Measurements from ENCODE around the gene ZNF787.
A peak's percentile ranks its signal among the peaks of the same experiment; 100 is the strongest.

The ZNF787 gene

DNA sequence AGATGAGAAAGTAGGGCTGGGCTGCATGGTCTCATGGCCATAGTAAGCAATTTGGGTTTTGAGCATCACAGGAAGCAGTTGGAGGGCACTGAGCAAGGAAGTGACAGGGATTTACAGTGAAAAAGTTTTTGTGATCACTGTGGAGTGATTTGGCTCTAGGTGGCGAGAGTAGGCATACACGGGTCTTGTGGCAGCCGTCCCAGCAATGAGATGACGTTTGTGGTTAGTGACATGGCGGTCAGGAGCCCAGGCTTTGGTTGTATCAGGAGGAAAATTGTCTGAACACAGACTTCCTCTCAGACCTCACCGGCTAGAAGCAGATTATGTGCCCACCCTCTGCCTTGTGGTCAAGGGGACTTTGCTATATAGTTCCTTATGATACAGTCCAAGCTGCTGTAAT, 23.3 kb upstream of the ZNF787 start:
- DNase-seq (ENCODE audit: low read depth in 3 of 3), result no peak

DNA sequence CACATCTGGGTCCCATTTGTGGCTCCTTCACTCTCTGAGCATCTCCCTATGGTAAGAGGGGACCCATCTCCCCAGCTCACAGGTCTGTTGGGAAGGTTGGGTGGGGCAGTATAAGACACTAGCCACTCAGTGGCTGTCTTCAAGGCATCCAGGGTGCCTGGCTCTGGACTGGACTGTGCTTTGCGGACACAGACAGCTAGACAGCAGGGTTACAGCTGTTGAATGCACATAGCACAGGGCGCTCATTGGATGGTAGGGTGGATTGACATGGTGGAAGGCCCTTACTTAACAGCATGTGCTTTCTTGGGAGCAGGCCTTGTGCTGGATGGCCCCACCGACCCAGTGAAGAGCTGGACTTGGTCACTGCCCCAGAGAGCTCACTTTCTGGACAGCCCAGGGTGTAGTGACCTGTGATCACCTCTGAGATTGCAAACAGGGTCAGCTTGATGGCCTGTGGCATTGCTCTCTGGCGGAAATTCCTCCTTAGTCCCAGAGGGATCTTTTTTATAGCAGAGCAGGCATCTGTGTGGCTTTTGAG, 21.9 kb upstream of the ZNF787 start:
- no peak for DNase-seq (ENCODE audit: low read depth in 3 of 3)

DNA sequence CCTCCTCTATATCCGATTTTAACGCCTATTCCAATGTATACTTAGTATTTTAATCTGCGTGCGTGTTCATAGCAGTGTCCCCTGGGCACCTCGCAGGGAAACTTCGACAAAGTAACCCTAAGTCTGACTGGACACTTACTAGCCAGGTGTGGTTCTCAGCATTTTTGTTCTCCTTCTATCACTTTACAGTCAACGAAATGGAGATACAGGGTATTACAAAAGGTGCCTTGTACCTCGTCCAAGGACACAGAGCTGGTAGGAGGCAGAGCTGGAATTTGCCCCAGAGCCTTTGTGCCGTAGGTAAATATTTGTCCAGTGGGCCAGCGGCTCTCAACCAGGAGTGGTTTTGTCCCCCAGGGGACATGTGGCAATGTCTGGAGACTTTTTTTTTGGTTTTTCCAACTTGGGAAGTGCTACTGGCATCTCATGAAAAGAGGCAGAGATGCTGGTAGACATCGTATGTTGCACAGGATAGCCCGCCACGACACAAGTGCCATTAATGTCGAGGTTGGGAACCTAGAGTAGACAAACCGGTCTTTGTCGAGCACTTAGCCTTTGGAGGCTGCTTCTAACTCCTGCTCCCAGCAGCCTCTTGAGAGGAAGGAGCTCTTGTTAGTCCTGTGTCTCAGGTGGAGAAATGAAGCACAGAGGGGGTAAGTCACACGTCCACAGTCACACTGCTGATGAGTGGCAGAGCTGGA, 21.1 kb upstream of the ZNF787 start:
- DNase-seq (ENCODE audit: low read depth in 3 of 3), result no peak

DNA sequence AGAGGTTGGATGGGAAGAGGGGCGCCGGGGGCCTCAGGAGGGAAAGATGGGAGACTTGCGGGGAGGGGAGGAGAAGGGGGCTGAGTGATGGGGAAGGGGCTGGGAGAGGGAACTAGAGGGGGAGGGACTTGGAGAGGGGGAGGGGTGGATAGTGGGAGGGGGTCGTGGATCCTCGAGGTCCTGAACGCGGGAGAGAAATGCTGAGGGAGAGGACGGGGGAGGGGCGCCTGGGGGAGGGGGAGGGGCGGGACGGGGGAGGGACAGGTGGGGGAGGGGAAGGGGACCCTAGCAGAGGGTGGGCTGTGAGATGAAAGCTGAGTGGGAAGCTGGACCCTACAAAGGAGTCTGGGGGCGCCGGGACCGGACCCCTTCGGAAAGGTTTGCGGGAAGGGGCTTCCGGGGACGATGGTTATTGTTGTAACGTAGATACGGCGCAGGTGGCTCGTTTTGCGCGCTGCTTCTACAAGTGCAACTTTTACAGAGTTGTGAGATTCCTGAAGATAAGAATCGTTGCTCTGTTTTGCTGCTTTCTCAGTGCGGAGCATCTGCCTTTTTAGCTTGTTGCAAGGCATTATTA, 20.4 kb upstream of the ZNF787 start:
- DNase-seq (ENCODE audit: low read depth in 3 of 3), result no peak

DNA sequence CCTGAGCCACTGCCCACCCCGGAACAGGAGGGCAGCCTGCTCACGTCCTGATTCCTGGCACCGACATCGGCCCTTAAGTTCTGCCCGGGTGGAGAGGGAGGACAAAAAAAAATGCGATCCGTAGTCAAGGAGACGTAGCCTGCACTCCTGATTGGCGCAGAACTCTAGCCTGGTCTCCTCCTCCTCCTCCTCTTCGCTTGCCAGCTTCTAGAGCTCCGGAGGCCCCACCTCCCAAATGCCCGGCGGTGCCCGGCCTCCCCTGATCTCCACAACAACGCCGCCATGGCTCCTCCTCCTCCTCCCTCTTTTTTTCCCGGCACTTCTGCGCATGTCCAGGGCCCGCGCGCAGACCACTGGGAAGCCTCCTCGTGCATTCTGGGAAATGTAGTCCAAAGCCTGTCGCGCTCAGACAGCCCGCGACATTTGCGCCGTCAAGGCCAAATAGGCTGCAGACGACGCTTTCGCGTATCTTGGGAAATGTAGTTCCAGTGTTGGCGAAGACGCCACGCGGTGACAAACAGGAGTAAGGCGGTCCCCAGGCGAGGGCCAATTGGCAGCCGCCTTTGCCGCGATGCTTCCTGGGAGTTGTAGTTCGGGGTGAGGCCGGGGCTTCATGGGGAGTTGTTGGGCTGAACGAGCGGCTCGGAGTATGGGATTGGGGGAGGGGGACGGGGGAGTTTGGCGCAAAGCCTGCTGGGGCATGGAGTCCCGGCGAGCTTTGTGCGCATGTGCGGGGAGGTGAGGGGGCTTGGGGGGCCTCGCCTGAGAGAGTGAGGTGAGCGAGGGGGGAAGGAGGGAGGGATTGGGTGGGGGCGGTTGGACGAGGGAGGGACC, 19.7 kb upstream of the ZNF787 start, which contains the start of gene ZNF444:
Gene ZNF444, plus strand, starts transcription at position 705 of the 834 bp plus-strand sequence. CDS start 5,625 bp downstream, outside the sequence.
- DNase-seq (ENCODE audit: low read depth in 3 of 3), result peak; percentile 96 to 98 (median 98)

DNA sequence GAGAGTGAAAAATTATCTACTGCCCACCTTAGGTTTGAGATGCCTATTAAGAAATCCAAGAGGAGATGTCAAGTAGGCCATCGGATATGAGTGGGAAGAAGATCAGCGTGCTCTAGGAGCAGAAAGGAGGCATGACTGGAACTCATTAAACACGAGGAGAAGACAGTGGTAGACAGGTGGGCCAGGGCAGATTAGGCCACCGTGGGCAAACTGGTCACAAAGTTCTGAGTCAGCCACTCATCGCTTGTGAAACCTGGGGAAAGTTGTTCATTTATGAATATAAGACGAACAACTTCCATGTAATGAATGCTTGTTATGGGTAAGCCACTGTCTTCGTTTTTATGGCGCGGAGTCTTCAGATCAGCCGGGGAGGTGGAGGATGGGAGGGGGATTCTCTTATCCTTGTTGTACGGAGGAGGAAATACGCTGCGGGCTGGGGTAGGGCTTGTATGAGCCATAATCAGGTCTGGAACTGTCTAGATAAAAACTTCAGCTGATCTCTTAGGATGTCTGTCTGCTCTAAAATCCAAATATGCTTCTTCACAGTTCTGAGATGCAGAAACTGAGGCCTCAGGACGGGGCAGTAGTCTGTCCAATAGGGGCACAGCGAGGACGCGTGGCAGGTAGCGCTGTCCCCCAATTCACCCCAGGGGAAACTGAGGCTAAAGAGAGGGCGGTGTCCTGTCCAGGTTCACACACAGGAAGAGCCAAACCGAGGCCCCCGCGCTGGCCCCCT, 18.9 kb upstream of the ZNF787 start:
- no peak for DNase-seq (ENCODE audit: low read depth in 3 of 3)

DNA sequence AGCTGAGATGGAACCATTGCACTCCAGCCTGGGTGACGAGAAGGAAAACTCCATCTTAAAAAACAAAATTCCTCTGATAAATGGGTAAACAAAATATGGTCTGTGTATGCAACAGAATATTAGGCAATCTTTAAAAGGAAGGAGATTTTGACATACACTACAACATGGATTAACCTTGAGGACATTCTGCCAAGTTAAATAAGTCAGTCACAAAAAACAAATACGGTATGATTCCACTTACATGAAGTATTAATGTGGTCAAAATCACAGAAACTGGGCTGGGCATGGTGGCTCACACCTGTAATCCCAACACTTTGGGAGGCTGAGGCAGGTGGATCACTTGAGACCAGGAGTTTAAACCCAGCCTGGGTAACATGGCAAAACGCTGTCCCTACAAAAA, 17.0 kb upstream of the ZNF787 start:
- DNase-seq (ENCODE audit: low read depth in 3 of 3), result no peak

DNA sequence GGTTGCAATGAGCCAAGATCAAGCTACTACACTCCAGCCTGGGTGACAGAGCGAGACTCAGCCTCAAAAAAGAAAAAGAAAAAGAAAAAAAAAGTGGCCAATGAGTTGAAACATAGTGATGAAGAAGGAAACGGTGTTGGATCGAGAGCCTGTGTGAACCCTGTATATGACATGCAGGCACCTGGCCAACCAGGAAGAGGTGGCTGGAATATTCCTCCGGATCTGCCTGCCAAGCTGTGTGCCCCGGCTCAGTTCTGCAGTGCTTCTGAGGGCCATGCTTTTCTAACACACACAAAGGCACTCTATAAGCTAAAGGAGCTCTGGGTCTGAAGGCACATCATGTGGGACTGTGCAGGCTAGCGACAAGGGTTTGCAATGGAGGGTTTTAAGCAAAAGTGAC, 16.3 kb upstream of the ZNF787 start:
- DNase-seq (ENCODE audit: low read depth in 3 of 3), result no peak

DNA sequence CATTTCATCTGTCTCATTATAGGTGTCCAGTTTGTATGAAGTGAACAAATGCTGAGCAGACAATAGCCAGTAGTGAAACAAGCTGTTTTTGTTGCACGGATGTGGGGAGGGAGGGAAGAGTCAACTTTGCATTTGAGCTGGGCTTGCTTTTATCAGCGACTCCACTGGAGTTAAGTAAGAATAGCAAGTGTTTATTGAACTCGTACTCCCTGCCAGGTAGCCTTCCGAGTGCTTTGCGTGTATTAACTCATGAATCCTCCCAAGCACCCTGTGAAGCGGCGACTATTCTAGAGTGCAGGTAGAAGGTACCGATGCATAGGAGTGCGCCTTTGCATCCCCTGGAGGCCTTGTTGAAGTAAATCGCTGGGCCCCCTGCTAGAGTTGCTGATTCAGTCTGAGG, 15.3 kb upstream of the ZNF787 start:
- no peak for DNase-seq (ENCODE audit: low read depth in 3 of 3)

DNA sequence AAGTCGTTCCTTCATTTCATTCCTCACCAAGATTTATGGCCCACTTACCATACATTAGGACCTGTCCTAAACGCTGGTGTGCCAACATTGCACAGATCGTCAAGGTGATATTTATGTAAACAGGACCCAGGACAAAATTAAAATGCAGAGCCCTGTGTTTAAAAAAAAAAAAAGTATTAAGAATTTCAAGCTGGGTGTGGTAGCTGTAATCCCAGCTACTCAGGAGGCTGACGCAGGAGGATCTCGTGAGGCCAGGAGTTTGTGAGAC, 13.5 kb upstream of the ZNF787 start:
- DNase-seq (ENCODE audit: low read depth in 3 of 3), result no peak

DNA sequence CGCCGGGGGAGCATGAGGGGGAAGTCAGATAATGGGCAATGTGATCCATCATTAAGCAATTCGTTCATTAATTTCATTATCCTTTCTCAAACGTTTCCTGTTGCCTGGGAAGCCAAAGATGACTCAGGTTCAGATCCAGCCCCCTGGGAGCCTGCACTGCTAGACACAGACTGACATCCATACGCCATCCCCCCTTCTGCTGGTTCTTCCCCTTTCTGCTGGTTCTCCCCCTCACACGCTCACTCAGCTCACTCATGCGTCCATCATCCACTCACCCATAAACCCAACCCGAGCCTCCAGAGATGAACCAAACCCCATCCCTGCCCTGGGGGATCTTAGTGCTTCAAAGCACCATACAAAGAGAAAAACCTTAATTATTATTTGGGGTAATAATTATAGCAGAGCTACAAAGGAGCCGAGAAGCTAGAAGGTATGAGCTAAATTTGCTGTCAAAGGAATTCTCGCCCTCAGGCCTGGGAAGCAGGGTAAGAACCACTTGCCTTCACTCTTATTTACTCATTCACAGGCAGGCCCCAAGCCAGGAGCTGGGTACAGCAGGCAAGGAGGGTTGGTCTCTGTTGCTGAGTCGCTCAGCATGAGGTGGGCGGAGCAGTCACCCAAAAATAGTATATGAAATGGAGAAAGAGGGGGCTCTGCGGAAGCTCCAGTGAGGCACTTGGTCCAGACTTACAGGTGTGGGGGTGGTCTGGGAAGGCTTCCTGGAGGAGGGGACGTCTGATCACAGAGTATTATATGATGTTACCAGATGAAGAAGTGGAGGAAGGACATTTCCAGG, 13.0 kb upstream of the ZNF787 start:
- no peak for DNase-seq (ENCODE audit: low read depth in 3 of 3)

DNA sequence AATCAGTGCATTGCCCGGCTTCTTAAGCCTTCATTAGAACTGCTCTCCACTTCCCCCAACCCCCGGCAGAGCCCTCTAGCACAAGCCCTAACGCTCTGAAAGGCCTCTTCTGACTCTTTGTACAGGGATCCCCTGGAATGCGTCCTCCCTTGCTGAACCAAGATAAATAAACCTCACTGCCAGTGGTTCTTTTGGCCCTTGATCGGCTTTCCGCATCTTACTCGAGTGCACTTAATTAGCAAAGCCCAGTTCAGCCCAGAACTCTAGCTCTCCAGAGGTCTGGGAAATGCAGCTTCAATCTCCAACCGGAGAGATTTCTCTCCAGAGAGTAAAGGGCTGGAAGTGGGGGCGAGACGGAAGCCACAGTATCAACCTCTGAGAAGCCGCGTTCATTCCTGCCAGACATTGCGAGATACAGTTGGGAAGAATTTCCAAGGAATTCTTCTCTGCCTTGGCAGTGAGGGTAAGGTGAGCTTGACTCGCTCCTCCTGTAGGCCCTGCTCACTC, 11.3 kb upstream of the ZNF787 start:
- no peak for DNase-seq (ENCODE audit: low read depth in 3 of 3)

DNA sequence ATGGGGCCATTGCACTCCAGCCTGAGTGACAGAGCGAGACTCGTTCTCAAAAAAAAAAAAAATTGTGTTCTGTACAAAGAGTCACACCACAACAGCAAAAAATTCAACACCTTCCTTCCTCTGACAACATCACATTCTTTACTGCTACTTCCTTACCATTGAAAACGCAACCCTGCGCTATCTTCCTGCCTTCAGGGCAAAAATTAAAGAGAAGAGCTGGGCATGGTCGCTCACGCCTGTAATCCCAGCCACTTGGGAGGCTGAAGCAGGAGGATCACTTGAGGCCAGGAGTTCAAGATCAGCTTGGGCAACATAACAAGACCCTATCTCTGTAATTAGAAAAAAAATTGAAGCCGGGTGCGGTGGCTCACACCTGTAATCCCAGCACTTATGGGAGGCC, 10.6 kb upstream of the ZNF787 start:
- no peak for DNase-seq (ENCODE audit: low read depth in 3 of 3)

DNA sequence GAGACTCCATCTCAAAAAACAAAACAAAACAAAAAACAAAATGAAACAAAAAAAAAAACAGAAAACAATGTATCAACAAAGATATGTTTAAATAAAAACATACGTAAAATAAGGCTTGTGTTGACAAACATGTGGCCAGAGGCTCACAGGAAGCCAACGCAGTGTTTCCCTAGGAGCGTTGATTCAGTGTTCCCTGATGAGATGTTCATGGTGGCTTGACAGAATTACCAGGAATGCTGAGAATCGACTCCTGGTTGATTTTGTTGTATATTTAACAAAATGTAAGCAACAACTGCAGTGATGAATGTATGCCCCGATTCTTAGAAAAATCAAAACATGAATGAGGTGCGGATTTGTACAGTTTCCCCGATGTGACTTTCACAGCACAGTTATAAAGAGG, 8.9 kb upstream of the ZNF787 start:
- DNase-seq (ENCODE audit: low read depth in 3 of 3), result no peak

DNA sequence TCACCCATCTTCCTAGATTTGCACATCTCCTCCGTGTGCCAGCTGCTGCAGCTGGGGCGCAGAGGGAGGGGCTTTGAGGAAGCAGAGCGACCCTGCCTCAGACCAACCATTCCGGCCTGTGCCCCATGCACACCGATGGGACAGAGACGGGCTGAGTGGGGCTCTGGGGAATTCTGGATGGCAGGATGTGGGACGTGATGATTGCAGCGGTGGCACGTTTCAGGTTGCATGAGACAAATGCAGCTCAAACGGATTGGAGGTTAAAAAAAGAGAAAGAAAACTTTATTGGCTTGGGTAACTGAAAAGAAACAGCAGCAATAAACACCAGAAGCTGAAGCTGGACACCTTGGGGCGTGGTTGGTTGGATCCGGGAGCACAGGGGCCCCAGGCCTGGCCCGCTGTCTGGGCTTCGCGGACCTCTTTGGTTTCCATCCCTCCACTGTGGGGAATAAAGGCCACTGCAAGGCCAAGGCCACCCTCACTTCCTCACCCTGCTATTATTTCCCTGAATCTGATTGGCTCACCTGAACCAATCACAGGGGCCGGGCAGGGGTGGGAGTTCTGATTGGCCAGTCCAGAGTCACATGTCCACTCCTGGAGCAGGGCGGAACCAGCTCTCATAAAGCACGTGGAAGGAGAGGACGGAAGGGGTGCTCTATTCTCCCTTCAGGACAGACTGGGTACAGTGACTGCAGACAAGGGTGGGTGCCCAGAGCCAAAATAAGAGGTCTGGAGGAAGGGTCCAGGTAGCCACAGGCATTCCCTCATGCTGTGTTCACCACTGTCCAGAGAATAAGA, 6.1 kb upstream of the ZNF787 start:
- no peak for DNase-seq (ENCODE audit: low read depth in 3 of 3)

DNA sequence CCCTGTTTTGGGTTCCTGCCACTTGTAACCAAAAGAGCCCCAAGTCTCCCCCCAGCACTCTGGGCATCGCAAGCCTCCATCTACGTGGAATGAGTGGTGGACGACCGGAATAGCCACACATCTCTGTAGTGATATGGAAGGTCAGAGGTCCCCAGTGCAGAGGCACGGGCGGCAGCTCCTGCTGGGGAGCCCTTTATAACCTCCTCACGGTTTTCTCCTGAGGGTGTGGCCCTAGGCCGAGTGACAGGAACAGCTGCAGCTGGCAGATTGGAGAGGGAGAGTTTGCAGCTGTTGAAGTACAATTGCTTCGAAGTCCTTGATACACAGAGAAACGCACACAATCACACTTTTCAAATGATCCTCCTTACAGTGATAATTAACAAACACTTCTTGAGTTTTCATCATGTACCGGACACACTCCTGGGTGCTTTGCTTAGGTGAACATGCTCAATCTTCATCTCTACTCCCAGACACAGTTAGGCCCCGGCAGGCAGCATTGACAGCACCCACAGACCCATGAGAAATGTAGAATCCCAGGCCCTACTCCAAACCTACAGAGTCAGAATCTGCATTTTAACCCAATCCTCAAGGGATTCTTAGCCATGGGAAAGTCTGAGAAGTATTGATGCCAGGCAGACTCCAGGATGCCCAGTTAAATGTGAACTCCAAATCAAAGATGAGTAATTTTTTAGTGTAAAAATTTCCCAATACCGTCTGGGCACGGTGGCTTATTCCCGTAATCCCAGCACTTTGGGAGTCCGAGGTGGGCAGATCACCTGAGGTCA, 4.9 kb upstream of the ZNF787 start:
- DNase-seq (ENCODE audit: low read depth in 3 of 3), result no peak

DNA sequence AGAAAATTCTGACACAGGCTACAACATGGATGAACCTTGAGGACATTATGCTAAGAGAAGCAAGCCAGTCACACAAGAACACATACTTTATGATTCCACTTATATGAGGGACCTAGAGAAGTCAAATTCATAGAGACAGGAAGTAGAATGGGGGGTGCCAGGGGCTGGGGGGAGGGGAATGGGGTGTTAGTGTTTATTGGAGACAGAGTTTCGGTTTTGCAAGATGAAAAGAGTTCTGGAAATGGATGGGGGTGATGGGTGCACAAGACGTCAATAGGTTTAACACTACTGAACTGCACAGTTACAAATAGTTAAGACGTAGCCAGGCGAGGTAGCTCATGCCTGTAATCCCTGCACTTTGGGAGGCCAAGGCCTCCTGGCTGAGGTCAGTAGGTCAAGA, 3.5 kb upstream of the ZNF787 start:
- DNase-seq (ENCODE audit: low read depth in 3 of 3), result no peak

DNA sequence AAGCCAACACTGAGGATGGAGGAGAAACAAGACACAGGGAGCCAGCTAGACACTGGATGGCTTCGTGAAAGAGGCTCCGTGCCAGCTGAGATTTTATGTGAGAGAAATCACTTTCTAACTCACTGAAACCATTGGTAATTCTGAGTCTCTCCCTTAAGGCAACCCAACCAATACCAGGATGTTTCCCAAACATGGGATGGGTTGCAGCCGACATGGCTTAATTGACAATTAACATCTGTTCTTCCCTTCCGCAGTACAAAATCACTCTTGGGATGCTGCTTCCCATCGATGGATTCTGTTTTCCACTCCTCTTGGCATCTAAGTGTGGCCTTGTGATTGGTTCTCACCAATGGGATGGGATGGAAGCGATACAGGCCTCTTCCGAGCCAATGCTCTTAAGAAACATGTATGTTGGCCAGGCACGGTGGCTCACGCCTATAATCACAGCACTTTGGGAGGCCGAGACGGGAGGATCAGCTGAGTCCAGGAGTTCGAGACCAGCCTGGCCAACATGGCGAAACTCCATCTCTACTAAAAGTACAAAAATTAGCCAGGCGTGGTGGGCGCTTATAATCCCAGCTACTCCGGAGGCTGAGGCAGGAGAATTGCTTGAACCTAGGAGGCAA, 2.3 kb upstream of the ZNF787 start:
- DNase-seq (ENCODE audit: low read depth in 3 of 3), result no peak

Data from stimulated activated CD4-positive, alpha-beta T cell treated with anti-CD3 and anti-CD28 coated beads, TNF-alpha, amount 100 ng/mL, for 48 hours (primary cell).